K562 (cell line): Measurements from ENCODE around the gene RING1. TPM values are rescaled to one million over a fixed set of nuclear protein-coding genes. Genes with fewer than 3 reads are reported as not detected.

ENCODE experiments used
- BCL6 ChIP-seq: fragments of 250-450 bp; sonication (Bioruptor Pico); IDR thresholded peaks from 2 replicates; pipeline ENCODE4 v1.4.0; 2020
- BRD4 ChIP-seq: fragments of 200-600 bp; sonication (generic); IDR thresholded peaks from 2 replicates; pipeline ENCODE4 v1.6.1; 2017; ENCODE audit warnings: inconsistent platforms
- BRF1 ChIP-seq: IDR thresholded peaks from 3 replicates; pipeline ENCODE4 v1.6.1; 2011; ENCODE audit warnings: borderline replicate concordance, mild to moderate bottlenecking; ENCODE audit not compliant: insufficient read length; ENCODE audit errors: extremely low read depth
- CBX3 ChIP-seq, 2 experiments: IDR thresholded peaks; 1 replicate in 1 of 2; 2 replicates in 1 of 2; pipeline ENCODE4 v1.6.1; 2012; ENCODE audit warnings: inconsistent platforms in 2 of 2, low read length in 2 of 2, borderline replicate concordance in 1 of 2, control low read depth in 1 of 2
- E2F3 ChIP-seq: fragments of 250-450 bp; sonication (Bioruptor Pico); IDR thresholded peaks from 2 replicates; pipeline ENCODE4 v1.4.0; 2020; ENCODE audit warnings: mild to moderate bottlenecking
- FOXP1 ChIP-seq: sonication (generic); formaldehyde crosslinking; IDR thresholded peaks from 2 replicates; pipeline ENCODE4 v1.8.0; 2022; ENCODE audit warnings: mild to moderate bottlenecking, missing genetic modification reagents
- LEF1 ChIP-seq: fragments of 450-650 bp; IDR thresholded peaks from 2 replicates; pipeline ENCODE4 v1.6.1; 2016; ENCODE audit warnings: mild to moderate bottlenecking
- NR2C2 ChIP-seq, 2 experiments: fragments of 200-800 bp in 1 of 2; sonication (Bioruptor generic) in 1 of 2; sonication (generic) in 1 of 2; formaldehyde crosslinking in 1 of 2; IDR thresholded peaks; 2 replicates each; pipeline versions ENCODE4 v1.6.1 to v1.8.0; 2016 to 2022; ENCODE audit warnings: mild to moderate bottlenecking in 1 of 2, missing compliant biosample characterization in 1 of 2, missing genetic modification characterization in 1 of 2, missing genetic modification reagents in 1 of 2
- PHF20 ChIP-seq: fragments of 450-650 bp; IDR thresholded peaks from 2 replicates; pipeline ENCODE4 v1.6.1; 2018; ENCODE audit not compliant: partially characterized antibody
- POLR3G ChIP-seq: IDR thresholded peaks from 2 replicates; pipeline ENCODE4 v1.6.1; 2011; ENCODE audit not compliant: insufficient read length, insufficient replicate concordance; ENCODE audit errors: extremely low read depth
- RBM39 ChIP-seq: fragments of 200-400 bp; formaldehyde crosslinking; optimal IDR thresholded peaks from 2 replicates; pipeline ENCODE3; 2018; ENCODE audit warnings: low read depth, low read length
- RFX7 ChIP-seq: fragments of 250-450 bp; sonication (Bioruptor Pico); IDR thresholded peaks from 2 replicates; pipeline ENCODE4 v1.5.1; 2021; ENCODE audit warnings: mild to moderate bottlenecking
- TGIF2 ChIP-seq: sonication (generic); formaldehyde crosslinking; IDR thresholded peaks from 2 replicates; pipeline ENCODE4 v1.8.1; 2022; ENCODE audit warnings: mild to moderate bottlenecking, missing genetic modification reagents, moderate library complexity
- ZNF23 ChIP-seq: fragments of 250-450 bp; sonication (Bioruptor Pico); IDR thresholded peaks from 2 replicates; pipeline ENCODE4 v1.4.0; 2020; ENCODE audit warnings: mild to moderate bottlenecking
- polyA plus RNA-seq, 8 experiments: library from polyadenylated mRNA; depleted of rRNA in 4 of 8; stranded (reverse) in 5 of 8; unstranded in 3 of 8; fragments of >200 nt; fragmentation: Nextera tagmentation in 2 of 8; fragmentation: Illumina TruSeq in 1 of 8; extraction: Ambion mirVana in 2 of 8; extraction: Trizol in 1 of 8; gene quantifications; 2 replicates each; pipeline versions ENCODE4 v1.2.1 to v1.2.3, GENCODE V29; 2011 to 2014; ENCODE audit warnings: inconsistent platforms in 1 of 8, missing spikeins in 1 of 8
- total RNA-seq, 7 experiments: library from RNA; depleted of rRNA in 6 of 7; stranded (reverse); fragments of >200 nt in 6 of 7; fragmentation: Illumina TruSeq in 2 of 7; extraction: Trizol in 2 of 7; gene quantifications; 2 replicates each; pipeline versions ENCODE4 v1.2.1 to v1.2.3, GENCODE V29; 2011 to 2021; ENCODE audit warnings: low replicate concordance in 1 of 7
- TF ChIP-seq, protein P1 (sequence below): fragments of 200-800 bp; sonication (Bioruptor generic); IDR thresholded peaks from 2 replicates; pipeline ENCODE4 v1.6.1; 2016; ENCODE audit warnings: missing genetic modification characterization, missing compliant biosample characterization
- TF ChIP-seq, protein P2 (sequence below), 2 experiments: fragments of 450-650 bp; IDR thresholded peaks; 2 replicates each; pipeline ENCODE4 v1.6.1; 2018; ENCODE audit warnings: mild to moderate bottlenecking in 2 of 2, low read depth in 1 of 2; ENCODE audit not compliant: partially characterized antibody in 2 of 2

Gene RING1
- total and polyA plus RNA-seq, 9 of the 15 experiments (the other 6 are each of a cell fraction or from before 2014, with no cell fraction given) = 4.2 to 59.1 (median 36.9) TPM

DNA sequence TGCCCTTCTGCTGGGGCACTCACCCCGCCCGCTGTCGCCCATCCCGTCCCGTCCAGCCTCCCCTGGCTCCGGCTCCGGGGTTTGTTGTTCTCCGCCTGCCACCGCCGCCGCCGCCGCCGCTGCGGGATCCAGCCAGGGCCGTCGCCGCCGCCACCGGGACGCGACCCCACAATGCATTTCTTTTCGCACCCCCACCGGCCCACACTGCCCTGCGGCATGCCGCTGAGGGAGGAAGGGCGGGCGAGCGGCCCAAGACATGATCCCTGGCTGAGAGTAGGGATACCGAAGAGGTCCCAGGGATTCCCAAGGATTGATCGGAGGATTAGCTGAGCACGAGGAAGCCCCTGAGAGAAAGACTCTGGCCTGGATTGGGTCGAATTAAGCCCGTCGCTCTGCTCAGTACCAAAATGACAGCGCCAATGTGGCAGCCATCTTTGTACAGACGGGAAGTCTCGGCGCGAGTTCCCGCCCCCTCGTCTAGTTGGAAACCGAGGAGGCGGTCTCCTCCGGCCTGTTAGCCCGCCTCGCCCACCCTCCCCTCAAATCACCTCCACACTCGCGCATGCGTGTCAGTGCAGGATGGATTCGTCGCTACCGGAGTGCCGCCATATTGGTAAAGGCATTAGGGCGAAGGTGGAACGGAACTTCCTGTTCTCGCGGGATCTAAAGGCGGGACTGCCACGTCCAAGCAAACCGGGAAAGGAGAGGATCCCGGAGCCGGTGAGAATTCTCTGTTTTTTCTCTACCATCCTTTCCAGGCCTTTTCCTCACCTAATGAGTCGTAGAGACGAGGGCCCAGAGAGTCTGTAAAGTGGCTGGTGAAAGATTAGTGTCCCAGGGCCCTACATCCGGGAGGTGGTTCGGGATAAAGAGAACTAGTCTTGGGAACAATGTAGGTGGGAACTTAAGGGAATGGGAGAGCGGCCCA, 7.8 kb upstream of the RING1 start, which contains the start of the genes RXRB and SLC39A7 (continued):
- TF ChIP-seq, protein P1, sequence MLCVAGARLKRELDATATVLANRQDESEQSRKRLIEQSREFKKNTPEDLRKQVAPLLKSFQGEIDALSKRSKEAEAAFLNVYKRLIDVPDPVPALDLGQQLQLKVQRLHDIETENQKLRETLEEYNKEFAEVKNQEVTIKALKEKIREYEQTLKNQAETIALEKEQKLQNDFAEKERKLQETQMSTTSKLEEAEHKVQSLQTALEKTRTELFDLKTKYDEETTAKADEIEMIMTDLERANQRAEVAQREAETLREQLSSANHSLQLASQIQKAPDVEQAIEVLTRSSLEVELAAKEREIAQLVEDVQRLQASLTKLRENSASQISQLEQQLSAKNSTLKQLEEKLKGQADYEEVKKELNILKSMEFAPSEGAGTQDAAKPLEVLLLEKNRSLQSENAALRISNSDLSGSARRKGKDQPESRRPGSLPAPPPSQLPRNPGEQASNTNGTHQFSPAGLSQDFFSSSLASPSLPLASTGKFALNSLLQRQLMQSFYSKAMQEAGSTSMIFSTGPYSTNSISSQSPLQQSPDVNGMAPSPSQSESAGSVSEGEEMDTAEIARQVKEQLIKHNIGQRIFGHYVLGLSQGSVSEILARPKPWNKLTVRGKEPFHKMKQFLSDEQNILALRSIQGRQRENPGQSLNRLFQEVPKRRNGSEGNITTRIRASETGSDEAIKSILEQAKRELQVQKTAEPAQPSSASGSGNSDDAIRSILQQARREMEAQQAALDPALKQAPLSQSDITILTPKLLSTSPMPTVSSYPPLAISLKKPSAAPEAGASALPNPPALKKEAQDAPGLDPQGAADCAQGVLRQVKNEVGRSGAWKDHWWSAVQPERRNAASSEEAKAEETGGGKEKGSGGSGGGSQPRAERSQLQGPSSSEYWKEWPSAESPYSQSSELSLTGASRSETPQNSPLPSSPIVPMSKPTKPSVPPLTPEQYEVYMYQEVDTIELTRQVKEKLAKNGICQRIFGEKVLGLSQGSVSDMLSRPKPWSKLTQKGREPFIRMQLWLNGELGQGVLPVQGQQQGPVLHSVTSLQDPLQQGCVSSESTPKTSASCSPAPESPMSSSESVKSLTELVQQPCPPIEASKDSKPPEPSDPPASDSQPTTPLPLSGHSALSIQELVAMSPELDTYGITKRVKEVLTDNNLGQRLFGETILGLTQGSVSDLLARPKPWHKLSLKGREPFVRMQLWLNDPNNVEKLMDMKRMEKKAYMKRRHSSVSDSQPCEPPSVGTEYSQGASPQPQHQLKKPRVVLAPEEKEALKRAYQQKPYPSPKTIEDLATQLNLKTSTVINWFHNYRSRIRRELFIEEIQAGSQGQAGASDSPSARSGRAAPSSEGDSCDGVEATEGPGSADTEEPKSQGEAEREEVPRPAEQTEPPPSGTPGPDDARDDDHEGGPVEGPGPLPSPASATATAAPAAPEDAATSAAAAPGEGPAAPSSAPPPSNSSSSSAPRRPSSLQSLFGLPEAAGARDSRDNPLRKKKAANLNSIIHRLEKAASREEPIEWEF (CRISPR knock-in tag) = no peak
- TF ChIP-seq RBM39 = no peak
- TF ChIP-seq CBX3 (IDR thresholded peaks at IDR 0.05; ENCODE audit: borderline replicate concordance in 1 of 2, low read length in 2 of 2) = peak in 1 of 2 experiments; percentile 80; a peak in 1 of 3 replicates
- peak; percentile 71; the same call in 1 of the 2 replicates for TF ChIP-seq E2F3 (CRISPR knock-in tag)
- 0 out of 2 replicates have a peak, but pooled peaks have one; percentile 50 for TF ChIP-seq BCL6
- TF ChIP-seq NR2C2 (CRISPR knock-in tag; IDR thresholded peaks at IDR 0.05) = peak; percentile 89
- peak; percentile 98 for TF ChIP-seq NR2C2 (tag; IDR thresholded peaks at IDR 0.05)
- peak; percentile 87 for TF ChIP-seq PHF20
- no peak for TF ChIP-seq LEF1
- TF ChIP-seq BRF1 = no peak
- no peak for TF ChIP-seq POLR3G
- TF ChIP-seq BRD4 = peak; percentile 83; the same call in 1 of the 2 replicates
- TF ChIP-seq RFX7 (CRISPR knock-in tag) = no peak; the same call in 1 of the 2 replicates
- no peak for TF ChIP-seq ZNF23
- no peak for TF ChIP-seq TGIF2 (CRISPR knock-in tag)
- TF ChIP-seq, protein P2, sequence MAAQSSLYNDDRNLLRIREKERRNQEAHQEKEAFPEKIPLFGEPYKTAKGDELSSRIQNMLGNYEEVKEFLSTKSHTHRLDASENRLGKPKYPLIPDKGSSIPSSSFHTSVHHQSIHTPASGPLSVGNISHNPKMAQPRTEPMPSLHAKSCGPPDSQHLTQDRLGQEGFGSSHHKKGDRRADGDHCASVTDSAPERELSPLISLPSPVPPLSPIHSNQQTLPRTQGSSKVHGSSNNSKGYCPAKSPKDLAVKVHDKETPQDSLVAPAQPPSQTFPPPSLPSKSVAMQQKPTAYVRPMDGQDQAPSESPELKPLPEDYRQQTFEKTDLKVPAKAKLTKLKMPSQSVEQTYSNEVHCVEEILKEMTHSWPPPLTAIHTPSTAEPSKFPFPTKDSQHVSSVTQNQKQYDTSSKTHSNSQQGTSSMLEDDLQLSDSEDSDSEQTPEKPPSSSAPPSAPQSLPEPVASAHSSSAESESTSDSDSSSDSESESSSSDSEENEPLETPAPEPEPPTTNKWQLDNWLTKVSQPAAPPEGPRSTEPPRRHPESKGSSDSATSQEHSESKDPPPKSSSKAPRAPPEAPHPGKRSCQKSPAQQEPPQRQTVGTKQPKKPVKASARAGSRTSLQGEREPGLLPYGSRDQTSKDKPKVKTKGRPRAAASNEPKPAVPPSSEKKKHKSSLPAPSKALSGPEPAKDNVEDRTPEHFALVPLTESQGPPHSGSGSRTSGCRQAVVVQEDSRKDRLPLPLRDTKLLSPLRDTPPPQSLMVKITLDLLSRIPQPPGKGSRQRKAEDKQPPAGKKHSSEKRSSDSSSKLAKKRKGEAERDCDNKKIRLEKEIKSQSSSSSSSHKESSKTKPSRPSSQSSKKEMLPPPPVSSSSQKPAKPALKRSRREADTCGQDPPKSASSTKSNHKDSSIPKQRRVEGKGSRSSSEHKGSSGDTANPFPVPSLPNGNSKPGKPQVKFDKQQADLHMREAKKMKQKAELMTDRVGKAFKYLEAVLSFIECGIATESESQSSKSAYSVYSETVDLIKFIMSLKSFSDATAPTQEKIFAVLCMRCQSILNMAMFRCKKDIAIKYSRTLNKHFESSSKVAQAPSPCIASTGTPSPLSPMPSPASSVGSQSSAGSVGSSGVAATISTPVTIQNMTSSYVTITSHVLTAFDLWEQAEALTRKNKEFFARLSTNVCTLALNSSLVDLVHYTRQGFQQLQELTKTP (IDR thresholded peaks at IDR 0.05; ENCODE audit: low read depth in 1 of 2, partially characterized antibody in 2 of 2) = peak in 1 of 2 experiments; percentile 94
- peak; percentile 76; the same call in 1 of the 2 replicates for TF ChIP-seq FOXP1
